ENCODE measurements around the gene KLHL30.

DNA sequence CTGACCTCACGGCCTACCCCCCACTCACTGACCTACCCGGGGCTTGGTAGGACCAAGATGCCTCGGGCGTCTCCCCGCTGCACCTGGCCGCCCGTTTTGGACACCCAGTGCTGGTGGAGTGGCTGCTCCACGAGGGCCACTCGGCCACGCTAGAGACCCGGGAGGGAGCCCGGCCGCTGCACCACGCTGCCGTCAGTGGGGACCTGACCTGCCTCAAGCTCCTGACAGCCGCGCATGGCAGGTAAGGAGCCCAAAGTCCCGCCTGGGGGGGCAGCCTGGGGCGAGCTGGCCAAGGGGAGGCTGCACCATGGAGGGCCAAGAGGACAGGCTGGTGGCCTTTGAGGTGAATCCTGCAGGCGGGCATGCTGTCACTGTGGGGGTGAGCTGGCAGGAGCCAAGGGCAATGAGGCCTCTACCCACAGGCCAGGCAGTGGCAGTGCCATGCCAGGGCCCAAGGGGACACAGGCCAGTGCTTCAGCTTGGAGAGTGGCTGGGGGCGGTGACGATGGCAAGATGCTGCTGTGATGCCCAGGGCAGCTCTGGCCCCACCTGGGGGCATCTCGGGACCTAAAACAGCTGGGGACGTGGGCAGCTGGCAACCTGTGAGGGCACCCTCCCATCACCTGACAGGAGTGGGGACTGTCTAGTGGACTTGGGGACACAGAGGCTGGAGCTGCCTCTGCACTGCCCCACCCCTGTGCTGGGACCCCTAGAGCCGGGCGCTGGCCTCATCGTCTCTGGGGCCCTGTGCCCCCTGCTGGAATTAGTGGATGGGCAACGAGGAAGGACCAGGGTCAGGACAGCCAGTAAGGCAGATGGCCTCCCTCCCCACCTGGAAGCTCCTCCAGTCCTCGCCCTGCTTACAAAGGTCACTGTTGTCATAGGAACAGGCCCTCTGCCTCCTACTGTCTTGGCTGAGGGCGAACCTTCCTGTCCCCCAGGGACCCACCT is 36.3 kb upstream of the KLHL30 start:
- TF ChIP-seq, protein P1, sequence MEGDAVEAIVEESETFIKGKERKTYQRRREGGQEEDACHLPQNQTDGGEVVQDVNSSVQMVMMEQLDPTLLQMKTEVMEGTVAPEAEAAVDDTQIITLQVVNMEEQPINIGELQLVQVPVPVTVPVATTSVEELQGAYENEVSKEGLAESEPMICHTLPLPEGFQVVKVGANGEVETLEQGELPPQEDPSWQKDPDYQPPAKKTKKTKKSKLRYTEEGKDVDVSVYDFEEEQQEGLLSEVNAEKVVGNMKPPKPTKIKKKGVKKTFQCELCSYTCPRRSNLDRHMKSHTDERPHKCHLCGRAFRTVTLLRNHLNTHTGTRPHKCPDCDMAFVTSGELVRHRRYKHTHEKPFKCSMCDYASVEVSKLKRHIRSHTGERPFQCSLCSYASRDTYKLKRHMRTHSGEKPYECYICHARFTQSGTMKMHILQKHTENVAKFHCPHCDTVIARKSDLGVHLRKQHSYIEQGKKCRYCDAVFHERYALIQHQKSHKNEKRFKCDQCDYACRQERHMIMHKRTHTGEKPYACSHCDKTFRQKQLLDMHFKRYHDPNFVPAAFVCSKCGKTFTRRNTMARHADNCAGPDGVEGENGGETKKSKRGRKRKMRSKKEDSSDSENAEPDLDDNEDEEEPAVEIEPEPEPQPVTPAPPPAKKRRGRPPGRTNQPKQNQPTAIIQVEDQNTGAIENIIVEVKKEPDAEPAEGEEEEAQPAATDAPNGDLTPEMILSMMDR (IDR thresholded peaks at IDR 0.05; ENCODE audit: low read length), result no peak
- TF ChIP-seq EZH2 (IDR thresholded peaks at IDR 0.05; ENCODE audit: borderline replicate concordance, low read length), result no peak

Measured in OCI-LY1 (cell line).